Activated naive CD8-positive, alpha-beta T cell treated with anti-CD3 and anti-CD28 coated beads, Interleukin-2, amount 10 ng/mL, durations not matched to agents 7 days and 5 days (primary cell): ENCODE data around the gene MPST. TPM values are rescaled to one million over a fixed set of nuclear protein-coding genes. Genes with fewer than 3 reads are reported as not detected.

Experiments used
- ATAC-seq: fragments of 150-1000 bp; cut with Tn5 transposase; one replicate; pipeline ENCODE4 v1.10.0; 2021; ENCODE audit warnings: low read depth, moderate library complexity
- POLR2A ChIA-PET: fragments of 350-600 bp; sonication (Branson Sonifier 250); formaldehyde crosslinking; loops from one replicate; lab custom pipeline; 2021; ENCODE audit warnings: antibody characterized with exemption; lab: Charles Lee
- DNase-seq: peaks from one replicate; pipeline ENCODE4 v3.0.0; 2021
- H3K27ac Mint-ChIP-seq: one replicate; pipeline ENCODE4 v1.8.0; 2022; ENCODE audit warnings: mild to moderate bottlenecking, mixed read lengths
- H3K27me3 Mint-ChIP-seq: one replicate; pipeline ENCODE4 v1.8.0; 2022; ENCODE audit warnings: mild to moderate bottlenecking, moderate library complexity, mixed read lengths
- H3K36me3 Mint-ChIP-seq: one replicate; pipeline ENCODE4 v1.8.0; 2021; ENCODE audit warnings: mild to moderate bottlenecking, mixed read lengths
- H3K4me1 Mint-ChIP-seq: one replicate; pipeline ENCODE4 v1.8.0; 2021; ENCODE audit warnings: mixed read lengths
- H3K4me3 Mint-ChIP-seq: one replicate; pipeline ENCODE4 v1.8.0; 2022; ENCODE audit warnings: mild to moderate bottlenecking, moderate library complexity, mixed read lengths
- H3K9me3 Mint-ChIP-seq: one replicate; pipeline ENCODE4 v1.8.0; 2021; ENCODE audit warnings: mixed read lengths
- total RNA-seq, 2 experiments: library from RNA; stranded (reverse); gene quantifications; one replicate each; pipeline ENCODE4 v1.2.3, GENCODE V29; 2021

MPST gene
- 10 to 100 TPM; 23.1 to 23.4 TPM for total RNA-seq

DNA sequence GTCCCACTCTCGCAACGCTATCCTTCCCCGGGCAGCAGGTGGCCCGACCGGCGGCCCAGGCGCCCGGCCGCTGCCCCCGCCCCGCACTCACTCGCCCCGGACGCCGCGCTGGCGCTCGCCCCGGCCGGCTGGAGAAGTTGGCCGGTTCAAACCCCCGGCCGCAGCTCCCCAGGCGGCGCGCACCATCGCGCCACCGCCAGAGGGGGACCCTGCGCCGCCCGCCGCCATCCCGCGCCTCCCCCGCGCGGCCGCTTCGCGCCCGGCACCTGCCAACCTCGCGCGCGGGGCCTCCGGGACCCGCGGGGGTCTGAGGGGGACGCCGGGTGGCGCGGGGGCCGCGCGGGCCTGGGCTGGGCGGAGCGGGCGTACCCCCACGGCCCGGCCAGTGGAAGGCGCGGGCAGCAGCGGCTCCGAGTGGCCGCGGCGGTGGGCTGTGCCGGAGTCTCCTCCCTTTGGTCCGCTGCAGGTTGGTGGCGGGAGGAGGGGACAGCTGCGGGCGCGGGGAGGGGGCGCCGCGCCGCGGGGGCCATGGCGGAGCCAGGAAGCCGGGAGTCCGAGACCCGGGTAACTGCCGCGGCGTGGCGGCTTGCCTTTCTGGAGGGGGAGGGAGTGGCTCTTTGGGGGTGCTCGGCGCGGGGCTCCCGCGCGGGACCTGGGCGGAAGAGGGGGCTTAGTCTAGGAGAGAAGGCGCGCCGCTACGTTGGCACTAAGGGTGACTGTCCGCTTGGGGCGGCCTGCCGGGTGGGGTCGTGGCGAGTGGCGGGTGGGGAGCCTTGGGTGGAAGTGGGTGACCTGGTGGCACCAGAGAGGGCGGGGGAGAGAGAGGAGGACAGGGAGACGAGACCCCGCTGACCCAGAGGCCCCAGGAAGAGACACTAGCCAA is at the start of gene MPST, which contains the start of gene TST:
MPST (plus strand) TSS at position 434 of the 883 bp plus-strand sequence; CDS start at position 529, 95 bp downstream.
TST (minus strand) TSS at position 139 of the 883 bp plus-strand sequence. CDS start 715 bp downstream, outside the sequence.
- Mint-ChIP-seq H3K27me3 (peaks cover 8% of the 10 kb centered on the region), H3K4me3 (peak within 1 kb of the TSS; percentile 95), H3K9me3 (no peaks in the 10 kb centered on the region), H3K4me1 (peaks cover 9% of the 10 kb centered on the region), H3K36me3 (no peaks in the 10 kb centered on the region), H3K27ac (peak within 1 kb of the TSS; percentile 83)
- peak; percentile 66 for ATAC-seq
- peak; percentile 76 for DNase-seq
- POLR2A ChIA-PET = interaction anchor here (0.6 to 1.1 kb wide), 4 partner anchors 14 to 489 kb away, joined by 3 to 4 read pairs (median 3); partner anchors contain the start of gene IFT27

DNA sequence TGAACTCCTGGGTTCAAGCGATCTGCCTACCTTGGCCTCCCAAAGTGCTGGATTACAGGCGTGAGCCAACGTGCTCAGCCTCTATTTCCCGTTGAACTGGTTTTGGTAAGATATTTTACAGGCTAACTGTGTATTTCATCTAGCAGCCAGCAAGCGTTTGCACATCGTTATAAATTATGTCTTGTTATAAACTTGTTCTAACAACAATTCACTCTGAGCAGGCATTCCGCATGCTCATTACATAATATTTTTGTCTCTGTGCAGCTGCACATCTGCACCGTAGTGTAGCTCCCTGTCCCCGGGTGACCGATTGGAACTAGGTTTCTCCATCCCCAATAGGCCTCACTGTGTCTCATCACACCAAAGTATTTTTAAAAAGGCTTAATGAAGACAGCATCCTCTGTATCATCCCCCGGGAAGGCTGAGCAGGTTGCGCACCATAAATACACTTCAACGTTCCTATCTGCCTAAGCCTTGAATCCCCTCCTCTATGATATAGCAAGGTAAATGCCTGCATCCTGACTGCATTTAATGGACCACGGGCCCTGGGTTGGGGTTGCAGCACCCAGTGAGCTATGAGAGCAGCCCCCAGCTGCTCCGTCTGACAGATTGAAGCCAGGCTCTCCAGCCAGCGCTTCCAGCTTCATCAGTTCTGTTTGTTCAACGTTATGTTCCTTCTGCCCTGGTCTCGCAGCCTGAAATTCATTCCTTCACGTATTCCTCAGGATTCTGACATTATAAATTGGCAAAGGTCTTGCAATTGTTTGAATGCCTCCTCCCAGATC is 48.0 kb upstream of the MPST start:
- Mint-ChIP-seq H3K4me1 (no peaks in the 10 kb centered on the region), H3K9me3 (no peaks in the 10 kb centered on the region), H3K4me3 (no peak overlapping the region), H3K27ac (no peak overlapping the region), H3K27me3 (peaks cover 20% of the 10 kb centered on the region), H3K36me3 (no peaks in the 10 kb centered on the region)
- ATAC-seq (no peak), DNase-seq (no peak)
- POLR2A ChIA-PET = no interaction called here

DNA sequence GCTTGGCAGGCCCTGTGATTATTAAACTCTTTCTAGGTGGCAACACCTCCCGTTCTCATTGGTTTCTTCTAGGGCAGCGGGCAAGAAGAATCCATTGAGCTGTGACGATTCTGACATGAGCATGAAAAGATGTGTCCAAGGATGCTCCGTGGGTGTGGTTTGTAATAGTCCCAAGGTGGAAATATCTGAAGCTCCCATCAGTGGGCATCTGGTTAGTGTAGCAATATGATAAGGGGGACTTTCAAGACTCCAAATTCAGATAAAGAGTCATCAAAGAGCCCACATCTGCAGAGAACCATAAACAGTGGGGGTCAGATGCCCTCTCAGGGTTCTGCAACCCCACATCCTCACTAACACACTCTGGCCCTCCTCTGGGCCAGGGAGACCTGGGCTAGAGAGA is 42.9 kb upstream of the MPST start:
- peaks cover 10% of the 10 kb centered on the region for H3K4me1 Mint-ChIP-seq
- H3K27ac Mint-ChIP-seq = no peak overlapping the region
- no peak for ATAC-seq

DNA sequence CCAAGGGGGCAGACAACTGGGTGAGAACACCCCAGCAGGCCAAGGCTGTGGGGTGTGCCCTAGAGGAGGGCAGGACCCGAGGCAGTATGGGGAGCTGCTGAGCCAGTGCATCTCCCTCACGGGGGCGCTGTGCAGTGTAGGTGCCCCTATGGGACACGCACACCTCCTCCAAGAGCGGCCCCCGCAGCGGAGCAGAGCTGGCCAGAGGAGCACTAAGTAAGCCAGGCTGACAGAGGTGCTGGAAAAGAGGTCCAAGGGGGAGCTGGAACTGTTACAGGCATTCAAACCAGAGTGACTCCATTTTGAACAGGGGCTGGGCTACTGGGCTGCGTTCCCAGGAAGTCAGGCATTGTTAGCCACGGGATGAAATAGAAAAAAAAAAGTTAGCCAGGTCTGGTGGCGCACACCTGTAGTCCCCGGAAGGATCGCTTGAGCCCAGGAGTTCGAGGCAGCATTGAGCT is 42.1 kb upstream of the MPST start:
- peak; percentile 94 for ATAC-seq
- H3K27ac Mint-ChIP-seq = peak overlapping the region; percentile 94
- POLR2A ChIA-PET = interaction anchor here (0.6 to 2.2 kb wide), 5 partner anchors 71 to 441 kb away, joined by 3 to 14 read pairs (median 4); partner anchors contain the start of genes IFT27 and NCF4
- peaks cover 16% of the 10 kb centered on the region for H3K27me3 Mint-ChIP-seq
- peaks cover 10% of the 10 kb centered on the region for H3K4me1 Mint-ChIP-seq
- H3K36me3 Mint-ChIP-seq = no peaks in the 10 kb centered on the region
- H3K4me3 Mint-ChIP-seq = peak overlapping the region; percentile 89
- DNase-seq = peak; percentile 84
- no peaks in the 10 kb centered on the region for H3K9me3 Mint-ChIP-seq

More for the DNA sequence above, 42.9 kb upstream of the MPST start:
- POLR2A ChIA-PET = interaction anchor here (0.6 to 2.2 kb wide), 5 partner anchors 71 to 229 kb away, joined by 3 to 14 read pairs (median 4); partner anchors contain the start of genes IFT27 and NCF4
- Mint-ChIP-seq H3K36me3 (no peaks in the 10 kb centered on the region), H3K9me3 (no peaks in the 10 kb centered on the region), H3K27me3 (peaks cover 16% of the 10 kb centered on the region), H3K4me3 (no peak overlapping the region)
- DNase-seq = no peak

DNA sequence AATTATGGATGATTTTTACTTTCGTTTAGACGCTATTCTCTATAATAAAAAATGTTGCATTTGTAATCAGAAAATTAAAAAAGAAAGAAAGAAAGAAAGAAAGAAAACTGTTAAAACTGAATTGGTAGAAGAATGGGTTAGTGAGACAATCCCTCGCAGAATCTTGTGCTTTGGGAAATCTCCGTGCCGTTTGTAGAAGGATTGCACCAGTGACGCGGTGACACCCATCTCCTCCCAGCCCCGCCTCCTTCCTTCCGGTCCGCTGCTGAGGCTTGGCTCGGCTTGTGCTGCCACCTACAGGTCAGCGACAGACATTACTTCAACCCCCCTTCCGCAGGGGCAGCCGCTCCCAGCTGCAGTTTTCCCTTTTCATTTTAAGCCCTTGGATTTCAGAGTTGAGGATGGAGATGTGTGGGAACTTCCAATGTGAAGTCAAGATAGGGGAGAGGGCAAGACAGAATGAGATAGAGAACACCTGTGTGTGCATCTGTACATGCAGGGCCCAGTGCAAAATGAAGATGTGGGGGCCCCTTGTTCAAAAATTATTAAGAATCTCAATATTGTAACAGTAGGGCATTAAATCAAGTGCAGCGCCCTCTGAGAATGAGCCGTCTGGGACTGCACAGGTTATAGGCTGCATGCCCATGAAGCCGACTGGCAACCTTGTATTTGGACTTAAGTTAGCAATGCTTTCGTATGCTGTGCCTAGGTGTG is 41.4 kb upstream of the MPST start:
- peak; percentile 79 for ATAC-seq
- Mint-ChIP-seq H3K27me3 (peaks cover 18% of the 10 kb centered on the region), H3K9me3 (no peaks in the 10 kb centered on the region), H3K4me1 (peaks cover 10% of the 10 kb centered on the region), H3K27ac (peak overlapping the region; percentile 94), H3K4me3 (peak overlapping the region; percentile 89), H3K36me3 (no peaks in the 10 kb centered on the region)
- DNase-seq = peak; percentile 90
- POLR2A ChIA-PET = interaction anchor here (0.6 to 2.2 kb wide), 4 partner anchors 117 to 252 kb away, joined by 3 to 14 read pairs (median 6); partner anchors contain the start of genes IFT27 and NCF4

DNA sequence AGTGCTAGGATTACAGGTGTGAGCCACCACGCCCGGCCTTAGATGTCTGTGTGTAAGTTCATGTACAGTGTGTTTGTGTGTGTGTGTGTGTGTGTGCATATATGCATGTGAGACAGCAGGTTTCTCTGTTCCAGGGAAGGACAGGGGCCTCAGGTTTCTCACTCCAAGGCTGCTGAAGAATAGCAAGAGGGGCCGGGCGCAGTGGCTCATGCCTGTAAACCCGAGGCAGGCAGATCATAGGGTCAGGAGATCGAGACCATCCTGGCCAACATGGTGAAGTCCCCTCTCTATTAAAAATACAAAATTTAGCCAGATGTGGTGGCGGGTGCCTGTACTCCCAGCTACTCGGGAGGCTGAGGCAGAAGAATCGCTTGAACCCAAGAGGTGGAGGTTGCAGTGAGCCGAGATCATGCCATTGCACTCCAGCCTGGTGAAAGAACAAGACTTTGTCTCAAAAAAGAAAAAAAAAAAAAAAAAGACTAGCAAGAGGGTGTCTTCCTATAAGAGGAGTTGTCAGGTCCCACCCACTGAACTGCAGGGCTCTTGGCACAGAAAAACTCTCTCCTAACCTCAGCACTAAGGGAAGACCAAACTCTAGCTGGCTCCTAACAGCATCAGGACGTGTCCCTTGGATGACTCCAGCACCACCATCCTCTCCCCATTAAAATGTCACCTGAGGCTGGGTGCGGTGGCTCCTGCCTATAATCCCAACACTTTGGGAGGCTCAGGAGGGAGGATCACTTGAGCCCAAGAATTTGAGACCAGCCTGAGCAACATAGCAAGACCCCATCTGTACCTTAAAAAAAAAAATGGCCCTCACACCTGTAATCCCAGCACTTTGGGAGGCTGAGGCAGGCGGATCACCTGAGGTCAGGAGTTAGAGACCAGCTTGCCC is 40.3 kb upstream of the MPST start:
- Mint-ChIP-seq H3K4me3 (no peak overlapping the region), H3K36me3 (no peaks in the 10 kb centered on the region), H3K4me1 (peaks cover 10% of the 10 kb centered on the region), H3K9me3 (no peaks in the 10 kb centered on the region), H3K27ac (no peak overlapping the region), H3K27me3 (peaks cover 19% of the 10 kb centered on the region)
- no peak for DNase-seq
- POLR2A ChIA-PET = interaction anchor here (1.0 kb wide), 1 partner anchor 197 kb away, joined by 3 read pairs; no protein-coding TSS in a partner anchor
- ATAC-seq = no peak

DNA sequence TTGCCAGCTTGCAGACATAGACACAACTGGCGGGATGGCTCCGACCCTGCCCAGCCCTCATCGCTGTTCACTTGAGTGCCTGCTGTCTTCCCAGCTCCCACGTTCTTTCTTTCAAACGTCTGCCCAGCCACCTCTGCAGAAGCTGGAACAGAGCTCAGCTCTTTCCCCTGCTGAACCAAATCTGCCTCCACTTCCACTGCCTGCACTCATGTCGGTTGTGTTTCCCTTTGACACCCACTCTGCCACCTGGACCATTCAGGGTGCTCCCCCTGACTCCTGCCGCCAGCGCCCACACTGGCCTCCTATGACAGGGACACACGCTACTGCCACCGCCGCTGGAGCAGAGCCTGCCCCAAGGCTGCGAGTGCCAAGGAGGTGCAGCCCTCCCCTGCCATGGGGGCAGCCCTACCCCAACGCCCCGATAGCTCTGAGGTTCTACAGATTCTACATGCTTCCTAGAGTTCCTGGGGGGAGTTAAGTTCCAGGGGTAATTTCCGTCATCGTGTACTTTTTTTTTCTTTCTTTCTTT is 38.2 kb upstream of the MPST start:
- no peak overlapping the region for H3K27ac Mint-ChIP-seq
- POLR2A ChIA-PET = interaction anchor here (0.7 kb wide), 1 partner anchor 30 kb away, joined by 6 read pairs; no protein-coding TSS in a partner anchor

DNA sequence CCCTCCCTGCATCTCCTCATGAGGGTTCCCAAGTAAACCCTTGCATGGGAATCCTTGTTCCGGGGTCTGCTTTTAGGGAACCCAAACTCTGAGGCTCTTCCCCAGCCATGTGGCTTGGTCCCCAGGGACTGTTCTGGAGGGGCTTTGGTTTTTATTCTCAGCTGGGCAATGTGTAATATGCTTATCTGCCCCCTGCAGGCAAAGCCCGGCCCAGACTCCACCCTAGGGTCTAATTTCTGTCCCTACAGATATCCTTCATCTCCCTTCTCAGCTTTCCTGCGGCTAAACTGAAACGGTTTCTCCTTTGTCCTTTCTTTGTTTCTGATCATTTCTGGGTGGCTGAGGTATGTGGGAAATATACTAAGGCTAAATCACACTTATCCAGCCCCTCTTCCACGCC is 37.4 kb upstream of the MPST start:
- POLR2A ChIA-PET = no interaction called here
- peaks cover 5% of the 10 kb centered on the region for H3K36me3 Mint-ChIP-seq

More for the DNA sequence above, 38.2 kb upstream of the MPST start:
- H3K4me3 Mint-ChIP-seq = no peak overlapping the region
- ATAC-seq (no peak), DNase-seq (no peak)
- peaks cover 10% of the 10 kb centered on the region for H3K4me1 Mint-ChIP-seq
- peaks cover 11% of the 10 kb centered on the region for H3K27me3 Mint-ChIP-seq
- H3K36me3 Mint-ChIP-seq = no peaks in the 10 kb centered on the region
- H3K9me3 Mint-ChIP-seq = peaks cover 8% of the 10 kb centered on the region

DNA sequence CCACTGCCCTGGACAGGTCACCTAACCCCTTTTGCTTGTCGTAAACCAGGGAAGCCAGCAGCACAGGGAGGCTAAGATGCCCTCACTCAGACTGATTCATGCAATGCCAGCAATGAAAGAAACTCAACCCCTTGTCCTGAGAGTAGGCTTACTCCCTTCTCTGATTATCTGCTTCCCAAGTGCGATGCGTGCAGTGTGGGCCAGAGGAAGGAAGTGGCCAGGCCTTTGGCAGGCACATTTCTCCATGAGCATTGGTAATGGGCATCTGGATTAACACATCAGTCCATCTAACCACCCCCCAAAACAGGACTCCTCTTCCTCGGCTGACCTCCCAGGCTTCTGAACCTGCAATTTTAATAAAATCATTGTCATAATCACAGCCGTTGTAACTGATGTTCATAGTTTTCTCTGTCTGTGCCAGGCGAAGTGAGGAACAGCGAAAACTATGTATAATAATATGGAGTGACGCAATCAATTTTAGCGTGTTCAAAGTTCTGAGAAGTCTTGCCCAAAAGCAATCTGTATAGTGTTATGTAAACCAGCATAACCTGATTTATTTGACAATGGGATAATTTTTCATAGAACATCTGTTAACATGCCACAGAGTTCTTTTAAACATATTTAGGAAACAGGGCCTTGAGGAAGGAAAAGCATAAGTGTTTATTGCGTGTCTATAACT is 34.2 kb upstream of the MPST start:
- peaks cover 15% of the 10 kb centered on the region for H3K9me3 Mint-ChIP-seq
- H3K27me3 Mint-ChIP-seq = peaks cover 28% of the 10 kb centered on the region
- POLR2A ChIA-PET = no interaction called here
- ATAC-seq (no peak), DNase-seq (no peak)
- no peak overlapping the region for H3K27ac Mint-ChIP-seq
- no peak overlapping the region for H3K4me3 Mint-ChIP-seq
- H3K36me3 Mint-ChIP-seq = peaks cover 5% of the 10 kb centered on the region
- H3K4me1 Mint-ChIP-seq = no peaks in the 10 kb centered on the region

More for the DNA sequence above, 37.4 kb upstream of the MPST start:
- Mint-ChIP-seq H3K4me1 (peaks cover 9% of the 10 kb centered on the region), H3K4me3 (no peak overlapping the region), H3K27me3 (peaks cover 11% of the 10 kb centered on the region), H3K9me3 (peaks cover 15% of the 10 kb centered on the region), H3K27ac (no peak overlapping the region)
- DNase-seq (no peak), ATAC-seq (no peak)

DNA sequence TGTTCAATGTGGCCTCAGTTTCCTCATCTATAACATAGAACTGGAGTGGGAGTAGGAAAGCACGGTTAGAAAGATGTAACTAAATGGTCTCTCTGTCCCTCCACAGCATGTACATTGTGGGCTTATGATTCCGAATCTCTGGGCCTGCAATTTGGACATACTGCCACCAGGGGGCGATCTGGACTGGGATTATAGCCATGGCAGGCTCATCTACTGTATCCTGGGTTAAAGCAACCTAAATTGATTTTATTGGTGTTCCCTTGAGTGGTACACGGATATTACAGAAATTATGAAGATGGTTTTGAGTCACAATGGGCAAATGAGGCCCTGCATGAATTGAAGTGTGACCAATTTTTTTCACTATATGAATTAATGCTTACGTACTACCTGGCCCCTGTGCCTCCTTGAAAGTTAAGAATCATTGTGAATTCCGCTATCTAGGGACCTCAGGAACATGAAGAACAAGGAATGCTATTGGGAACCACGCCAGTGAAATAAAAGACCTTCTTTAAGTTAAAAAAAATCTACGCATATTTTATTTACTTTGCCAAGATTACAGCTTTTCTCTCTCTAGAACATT is 33.2 kb upstream of the MPST start:
- DNase-seq = no peak

More for the DNA sequence above, 33.2 kb upstream of the MPST start:
- POLR2A ChIA-PET = no interaction called here
- no peak overlapping the region for H3K4me3 Mint-ChIP-seq
- peaks cover 5% of the 10 kb centered on the region for H3K36me3 Mint-ChIP-seq
- H3K27me3 Mint-ChIP-seq = peaks cover 30% of the 10 kb centered on the region
- H3K4me1 Mint-ChIP-seq = no peaks in the 10 kb centered on the region
- no peak for ATAC-seq
- no peak overlapping the region for H3K27ac Mint-ChIP-seq
- peaks cover 15% of the 10 kb centered on the region for H3K9me3 Mint-ChIP-seq
